RWPE1 (cell line): Measurements from ENCODE around the gene BLVRB.
"Not testable (repeated sequence)": the region's sequence is repeated elsewhere in the genome, so short reads cannot be mapped to it uniquely, and the experiment has no call there.

Experiments used
- CTCF ChIA-PET: fragments of 350-600 bp; sonication (Branson Sonifier 250); formaldehyde crosslinking; extraction: SDS; loops from one replicate; lab custom pipeline; 2021; lab: Yijun Ruan, JAX
- POLR2A ChIA-PET: fragments of 400-600 bp; formaldehyde crosslinking; extraction: SDS; loops from one replicate; lab custom pipeline; 2020; ENCODE audit warnings: antibody characterized with exemption; ENCODE audit not compliant: low non-redundant PET; lab: Yijun Ruan, JAX
- DNase-seq: peaks from one replicate; pipeline ENCODE4 v3.0.0; 2012; ENCODE audit warnings: low spot score
- H3K27ac ChIP-seq: fragments of 450-650 bp; 2 replicates; pipeline ENCODE4 v1.5.1; 2017
- CTCF ChIP-seq: fragments of 450-650 bp; conservative IDR thresholded peaks from 2 replicates; pipeline ENCODE4 v1.5.1; 2017; ENCODE audit warnings: low read depth, mild to moderate bottlenecking

BLVRB gene

GRCh38 chr19:40441719-40442253 is 23.8 kb downstream of the BLVRB start:
- DNase-seq = no peak
- ChIA-PET CTCF (no interaction called here), POLR2A (interaction anchor here (0.7 kb wide), 1 partner anchor 8 kb away, joined by 4 read pairs; no protein-coding TSS in a partner anchor)
- H3K27ac ChIP-seq = peak overlapping the region; percentile 23
- no peak for TF ChIP-seq CTCF

GRCh38 chr19:40438284-40438683 is 27.3 kb downstream of the BLVRB start:
- no peak for DNase-seq
- H3K27ac ChIP-seq = peak overlapping the region; percentile 44
- CTCF ChIA-PET = interaction anchor here (0.7 to 1.2 kb wide), 2 partner anchors 64 to 280 kb away, joined by 3 to 4 read pairs; no protein-coding TSS in a partner anchor
- POLR2A ChIA-PET = interaction anchor here (0.7 kb wide), 1 partner anchor 30 kb away, joined by 6 read pairs; no protein-coding TSS in a partner anchor
- TF ChIP-seq CTCF = no peak

DNA sequence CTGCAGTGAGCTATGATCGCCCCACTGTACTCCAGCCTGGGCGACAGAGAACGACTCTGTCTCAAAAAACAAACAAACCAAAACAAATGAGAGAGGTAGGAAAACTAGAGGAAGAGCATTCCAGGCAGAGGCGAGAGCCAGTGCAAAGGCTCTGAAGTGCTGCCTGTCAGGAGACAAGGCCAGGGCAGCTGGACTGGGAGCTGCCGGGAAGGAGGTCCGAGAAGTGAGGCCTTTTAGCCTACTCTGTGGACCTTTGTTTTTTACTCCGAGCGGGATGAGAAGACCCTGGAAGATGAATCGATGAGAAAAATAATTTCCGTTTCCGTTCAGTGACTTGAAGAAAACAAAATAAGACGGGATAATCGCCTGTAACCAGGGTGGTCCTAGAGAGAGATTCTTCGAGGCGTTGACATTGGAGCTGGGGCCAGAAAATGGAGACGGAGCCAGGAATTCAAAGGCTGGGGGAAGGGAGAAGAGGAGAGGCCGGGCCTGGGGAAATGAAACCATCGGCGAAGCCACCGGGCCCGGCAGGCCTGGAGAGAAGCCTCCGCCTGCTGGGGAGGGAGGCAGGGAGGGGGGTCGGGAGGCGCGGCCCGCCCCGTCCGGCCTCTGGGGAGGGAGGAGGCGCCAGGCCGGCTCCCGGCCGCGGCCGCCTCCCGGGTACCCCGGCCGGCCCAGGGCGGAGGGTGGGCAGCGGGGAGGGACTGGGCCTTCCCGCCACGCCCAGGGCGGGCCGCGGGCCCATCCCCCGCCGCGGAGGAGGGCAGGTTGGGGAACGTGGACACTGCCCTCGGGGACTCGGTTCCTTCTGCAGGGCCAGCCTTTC is 31.9 kb downstream of the BLVRB start:
- peak overlapping the region; percentile 96 for H3K27ac ChIP-seq
- ChIA-PET CTCF (interaction anchor here (0.7 to 1.0 kb wide), 2 partner anchors 9 to 367 kb away, joined by 4 read pairs; no protein-coding TSS in a partner anchor), POLR2A (interaction anchor here (0.6 to 1.2 kb wide), 2 partner anchors 8 to 11 kb away, joined by 3 to 4 read pairs; no protein-coding TSS in a partner anchor)
- DNase-seq = peak; percentile 80
- no peak for TF ChIP-seq CTCF

- ChIA-PET POLR2A (interaction anchor here (0.6 to 1.2 kb wide), 2 partner anchors 9 to 10 kb away, joined by 3 to 4 read pairs; no protein-coding TSS in a partner anchor), CTCF (interaction anchor here (0.7 kb wide), 1 partner anchor 368 kb away, joined by 4 read pairs; no protein-coding TSS in a partner anchor)
- peak overlapping the region; percentile 96 for H3K27ac ChIP-seq
- not testable (repeated sequence) for DNase-seq
These were observed 32.8 kb downstream of the BLVRB start for GRCh38 chr19:40432760-40433159.

DNA sequence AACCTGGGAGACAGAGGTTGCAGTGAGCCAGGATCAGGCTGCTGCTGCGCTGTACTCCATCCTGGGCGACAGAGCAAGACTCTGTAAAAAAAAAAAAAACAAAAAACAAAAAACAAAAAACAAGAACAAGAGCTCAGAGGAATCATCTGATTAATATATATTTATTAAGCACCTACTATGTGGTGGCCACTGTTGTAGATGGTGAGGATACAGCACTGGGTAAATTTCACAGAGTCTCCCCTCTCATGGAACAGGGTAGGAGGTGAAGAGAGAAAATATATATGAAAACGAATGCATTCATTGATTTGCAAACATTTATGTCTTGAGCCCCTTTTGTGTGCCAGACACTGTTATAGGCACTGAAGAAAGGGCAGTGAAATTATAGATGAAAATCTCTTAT is 33.8 kb downstream of the BLVRB start:
- POLR2A ChIA-PET = interaction anchor here (0.9 kb wide), 1 partner anchor 11 kb away, joined by 7 read pairs; no protein-coding TSS in a partner anchor
- peak overlapping the region; percentile 96 for H3K27ac ChIP-seq
- CTCF ChIA-PET = no interaction called here

GRCh38 chr19:40430242-40430641 is 35.3 kb downstream of the BLVRB start:
- POLR2A ChIA-PET = interaction anchor here (0.6 kb wide), 1 partner anchor 27 kb away, joined by 7 read pairs; no protein-coding TSS in a partner anchor
- H3K27ac ChIP-seq, CTCF ChIA-PET, DNase-seq: not testable (repeated sequence)

More for the DNA sequence above, 33.8 kb downstream of the BLVRB start:
- no peak for TF ChIP-seq CTCF
- DNase-seq = no peak

- DNase-seq, CTCF ChIA-PET: not testable (repeated sequence)
- POLR2A ChIA-PET = interaction anchor here (0.6 kb wide), 1 partner anchor 21 kb away, joined by 3 read pairs; no protein-coding TSS in a partner anchor
- 0 out of 2 replicates have a peak overlapping the region, but pooled peaks have one; percentile 99 for H3K27ac ChIP-seq
These were observed 37.3 kb downstream of the BLVRB start for GRCh38 chr19:40428197-40428596.
